Urinary bladder (tissue), 4 donors: ENCODE results near the gene ELSPBP1. TPM values are rescaled to one million over a fixed set of nuclear protein-coding genes. Genes with fewer than 3 reads are reported as not detected.

ENCODE experiments used
- DNase-seq: peaks from one replicate; pipeline ENCODE4 v3.0.0-alpha.2; 2015; ENCODE audit errors: extremely low spot score
- H3K27ac ChIP-seq: one replicate; pipeline ENCODE4 v1.5.1; 2013; ENCODE audit warnings: low read depth, mild to moderate bottlenecking, moderate library complexity
- H3K36me3 ChIP-seq: one replicate; pipeline ENCODE4 v1.6.1; 2013; ENCODE audit warnings: mild to moderate bottlenecking, moderate library complexity; ENCODE audit not compliant: insufficient read depth
- H3K4me1 ChIP-seq: one replicate; pipeline ENCODE4 v1.6.1; 2013; ENCODE audit warnings: mild to moderate bottlenecking, moderate library complexity; ENCODE audit not compliant: insufficient read depth
- H3K4me3 ChIP-seq: one replicate; pipeline ENCODE4 v1.5.1; 2013; ENCODE audit warnings: low read depth, low read length
- WGBS: extraction: QIAGEN DNeasy Blood & Tissue Kit; methylation state at CpG from one replicate; pipeline ENCODE4 v1.1.7; 2013; 5-methylcytosine and 5-hydroxymethylcytosine counted together
- polyA plus RNA-seq: library from polyadenylated mRNA; stranded (reverse); fragments of 200-250 nt; gene quantifications from one replicate; pipeline ENCODE4 v1.2.3, GENCODE V29; 2013
- total RNA-seq: library from RNA; depleted of rRNA; stranded (reverse); fragments of >200 nt; gene quantifications from one replicate; pipeline ENCODE4 v1.2.3, GENCODE V29; 2014
- donor health status: healthy with polysubstance abuse.
- donor health status: healthy.

The ELSPBP1 gene
- total and polyA plus RNA-seq, 2 donors = not detected

DNA sequence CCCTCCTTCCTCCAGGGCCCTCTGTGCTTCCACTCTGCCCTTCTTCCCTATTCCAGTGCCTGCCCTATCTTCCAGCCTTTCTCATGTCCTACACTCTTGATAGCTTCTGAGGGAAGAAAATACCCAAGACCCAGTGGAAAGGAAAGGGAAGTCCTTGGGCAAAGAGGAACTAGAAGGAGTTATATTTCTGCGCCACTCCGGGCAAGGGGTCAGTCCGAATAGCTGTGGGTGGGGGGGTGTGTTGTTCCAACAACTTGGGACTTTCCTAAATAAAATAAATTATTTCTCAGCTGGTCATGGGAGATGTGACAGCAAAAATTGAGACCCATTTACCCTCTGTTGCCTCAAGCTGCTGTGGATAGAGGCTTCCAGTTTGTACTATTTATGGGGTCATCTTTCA, 26.3 kb downstream of the ELSPBP1 start:
- H3K4me1 ChIP-seq = no peaks in the 10 kb centered on the region
- no peaks in the 10 kb centered on the region for H3K36me3 ChIP-seq
- no peak for DNase-seq
- no peak overlapping the region for H3K4me3 ChIP-seq
- 76% methylated on average over 3 of the region's 3 CpGs for WGBS
- H3K27ac ChIP-seq = no peak overlapping the region

DNA sequence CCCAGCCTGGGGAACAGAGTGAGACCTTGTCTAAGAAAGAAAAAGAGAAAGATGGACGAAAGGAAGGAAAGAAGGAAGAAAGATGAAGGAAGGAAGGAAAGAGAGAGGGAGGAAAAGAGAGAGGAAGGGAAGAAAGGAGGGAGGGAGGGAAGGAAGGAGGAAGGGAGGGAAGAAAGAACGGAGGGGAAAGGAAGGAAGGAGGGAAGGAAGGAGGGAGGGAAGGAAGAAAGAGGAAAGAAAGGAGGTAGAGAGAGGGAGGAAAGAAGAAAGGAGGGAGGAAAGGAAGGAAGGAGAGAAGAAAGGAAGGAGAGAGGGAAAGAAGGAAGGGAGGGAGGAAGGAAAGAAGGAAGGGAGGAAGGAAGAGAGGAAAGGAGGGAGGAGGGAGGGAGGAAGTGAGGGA, 28.6 kb downstream of the ELSPBP1 start:
- Histone ChIP-seq H3K27ac (no peak overlapping the region), H3K4me3 (no peak overlapping the region), H3K36me3 (no peaks in the 10 kb centered on the region), H3K4me1 (no peaks in the 10 kb centered on the region)
- DNase-seq = no peak
- 73% methylated on average over 2 of the region's 2 CpGs for WGBS

DNA sequence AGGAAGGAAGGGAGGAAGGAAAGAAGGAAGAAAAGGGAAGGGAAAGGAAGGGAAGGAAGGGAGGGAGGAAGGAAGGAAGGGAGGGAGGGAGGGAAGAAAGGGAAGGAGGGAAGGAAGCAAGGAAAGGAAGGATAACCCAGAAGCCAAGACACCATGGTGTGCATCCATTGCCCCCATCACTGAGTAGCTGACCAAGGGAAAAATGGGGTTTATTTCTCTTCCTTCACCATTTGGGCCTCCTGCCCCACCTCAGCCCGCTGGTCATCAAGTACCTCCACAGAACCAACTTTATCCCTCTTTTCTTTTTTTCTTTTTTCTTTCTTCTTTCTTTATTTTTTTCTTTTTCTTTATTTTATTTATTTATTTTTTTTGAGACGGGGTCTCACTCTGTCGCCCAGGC, 29.1 kb downstream of the ELSPBP1 start:
- 89% methylated on average over 3 of the region's 3 CpGs for WGBS
- no peak overlapping the region for H3K4me3 ChIP-seq
- H3K36me3 ChIP-seq = no peaks in the 10 kb centered on the region
- DNase-seq = no peak
- H3K4me1 ChIP-seq = no peaks in the 10 kb centered on the region
- H3K27ac ChIP-seq = no peak overlapping the region

DNA sequence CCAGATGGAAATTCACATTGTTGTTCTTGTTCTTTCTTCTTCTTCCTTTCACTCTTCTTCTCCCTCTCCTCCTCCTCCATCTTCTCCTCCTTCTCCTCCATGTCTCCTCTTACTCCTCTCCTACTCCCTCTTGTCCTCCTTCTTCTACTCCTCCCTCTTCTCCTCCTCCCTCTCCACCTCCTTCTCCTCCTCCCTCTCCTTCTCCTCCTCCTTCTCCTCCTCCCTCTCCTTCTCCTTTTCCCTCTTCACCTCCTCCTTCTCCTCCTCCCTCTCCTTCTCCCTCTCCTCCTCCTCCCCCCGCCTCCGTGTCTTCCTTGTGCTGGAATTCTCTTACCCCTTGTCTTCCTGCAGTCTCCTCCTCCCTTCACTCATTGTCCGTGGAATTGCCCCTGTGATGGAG, 31.0 kb downstream of the ELSPBP1 start:
- Histone ChIP-seq H3K4me3 (no peak overlapping the region), H3K4me1 (no peaks in the 10 kb centered on the region), H3K27ac (no peak overlapping the region), H3K36me3 (no peaks in the 10 kb centered on the region)
- no peak for DNase-seq
- WGBS = 69% methylated on average over 3 of the region's 3 CpGs

GRCh38 chr19:48029431-48029830, 35.0 kb downstream of the ELSPBP1 start:
- Histone ChIP-seq H3K4me3 (no peak overlapping the region), H3K27ac (no peak overlapping the region), H3K36me3 (no peaks in the 10 kb centered on the region), H3K4me1 (no peaks in the 10 kb centered on the region)
- DNase-seq = no peak
- WGBS = 75% methylated on average over 7 of the region's 7 CpGs

DNA sequence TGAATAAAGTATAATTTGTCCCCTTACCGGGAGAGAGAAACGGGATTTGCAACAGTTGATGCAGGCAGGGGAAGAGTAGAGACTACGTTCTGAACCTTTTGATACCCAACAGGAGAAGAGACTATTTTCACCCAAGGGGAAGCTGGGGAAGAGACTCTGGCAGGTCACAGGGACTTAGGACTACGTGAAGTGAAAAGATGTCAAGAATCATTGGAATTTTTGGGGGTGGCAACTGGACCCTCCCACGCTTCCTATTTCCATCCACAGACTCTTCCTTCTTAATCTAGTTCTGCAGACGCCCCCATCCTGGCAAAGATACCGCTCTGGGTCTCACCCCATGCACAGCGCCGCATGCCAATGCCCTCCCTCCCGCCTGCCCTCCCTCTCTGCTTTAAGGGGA, 35.6 kb downstream of the ELSPBP1 start:
- Histone ChIP-seq H3K4me3 (no peak overlapping the region), H3K36me3 (no peaks in the 10 kb centered on the region), H3K4me1 (no peaks in the 10 kb centered on the region), H3K27ac (no peak overlapping the region)
- no peak for DNase-seq
- 65% methylated on average over 10 of the region's 10 CpGs for WGBS

- Histone ChIP-seq H3K4me3 (no peak overlapping the region), H3K27ac (no peak overlapping the region), H3K4me1 (no peaks in the 10 kb centered on the region), H3K36me3 (no peaks in the 10 kb centered on the region)
- no peak for DNase-seq
- WGBS = 70% methylated on average over 5 of the region's 5 CpGs
Measured at GRCh38 chr19:48033604-48034003, 39.2 kb downstream of the ELSPBP1 start.

GRCh38 chr19:48036765-48037164, 42.3 kb downstream of the ELSPBP1 start:
- Histone ChIP-seq H3K27ac (no peak overlapping the region), H3K36me3 (no peaks in the 10 kb centered on the region), H3K4me3 (no peak overlapping the region), H3K4me1 (no peaks in the 10 kb centered on the region)
- no peak for DNase-seq
- WGBS = 90% methylated on average over 2 of the region's 2 CpGs

- Histone ChIP-seq H3K27ac (no peak overlapping the region), H3K36me3 (no peaks in the 10 kb centered on the region), H3K4me1 (no peaks in the 10 kb centered on the region), H3K4me3 (no peak overlapping the region)
- 54% methylated on average over 2 of the region's 2 CpGs for WGBS
- DNase-seq = no peak
Measured at GRCh38 chr19:48041877-48042580, 47.6 kb downstream of the ELSPBP1 start.

DNA sequence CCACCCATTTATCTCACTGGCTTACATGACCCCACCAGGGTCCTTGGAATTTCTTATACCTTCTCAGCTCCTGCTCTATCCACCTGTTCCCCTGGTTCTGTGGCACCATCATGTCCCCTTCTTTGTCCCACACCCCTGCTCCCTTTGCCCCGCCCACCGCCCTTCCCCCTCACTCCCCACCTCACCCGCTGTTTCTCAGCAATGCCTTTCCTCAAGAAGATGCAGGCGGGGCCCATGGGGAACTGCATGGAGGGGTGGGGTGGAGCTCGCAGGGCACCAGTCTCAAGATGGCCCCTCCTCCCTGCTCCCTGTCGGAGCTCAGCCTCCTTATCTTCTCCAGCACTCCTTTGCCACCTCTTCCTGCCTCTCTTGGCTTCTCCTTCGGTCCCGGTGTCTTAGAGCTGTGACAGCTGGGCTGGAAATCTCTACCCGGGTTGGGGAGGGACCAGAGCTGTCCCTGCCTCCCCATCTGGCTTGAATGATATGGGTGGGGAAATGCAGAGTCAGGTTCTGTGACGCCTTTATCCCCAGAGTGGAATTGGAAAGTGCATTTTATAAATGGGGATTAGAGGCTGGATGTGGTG, 49.3 kb downstream of the ELSPBP1 start, which contains the start of gene CABP5:
Gene CABP5, minus strand, starts transcription at position 405 of the 584 bp plus-strand sequence. Its CDS starts 157 bp downstream, at position 248.
- no peaks in the 10 kb centered on the region for H3K4me1 ChIP-seq
- WGBS = 81% methylated on average over 10 of the region's 10 CpGs
- no peaks in the 10 kb centered on the region for H3K36me3 ChIP-seq
- no peak within 1 kb of the TSS for H3K27ac ChIP-seq
- no peak for DNase-seq
- H3K4me3 ChIP-seq = no peak within 1 kb of the TSS

GRCh38 chr19:48044561-48044960, 50.1 kb downstream of the ELSPBP1 start:
- no peak overlapping the region for H3K27ac ChIP-seq
- H3K4me1 ChIP-seq = no peaks in the 10 kb centered on the region
- H3K36me3 ChIP-seq = no peaks in the 10 kb centered on the region
- H3K4me3 ChIP-seq = no peak overlapping the region
- 86% methylated on average over 5 of the region's 5 CpGs for WGBS
- DNase-seq = no peak

DNA sequence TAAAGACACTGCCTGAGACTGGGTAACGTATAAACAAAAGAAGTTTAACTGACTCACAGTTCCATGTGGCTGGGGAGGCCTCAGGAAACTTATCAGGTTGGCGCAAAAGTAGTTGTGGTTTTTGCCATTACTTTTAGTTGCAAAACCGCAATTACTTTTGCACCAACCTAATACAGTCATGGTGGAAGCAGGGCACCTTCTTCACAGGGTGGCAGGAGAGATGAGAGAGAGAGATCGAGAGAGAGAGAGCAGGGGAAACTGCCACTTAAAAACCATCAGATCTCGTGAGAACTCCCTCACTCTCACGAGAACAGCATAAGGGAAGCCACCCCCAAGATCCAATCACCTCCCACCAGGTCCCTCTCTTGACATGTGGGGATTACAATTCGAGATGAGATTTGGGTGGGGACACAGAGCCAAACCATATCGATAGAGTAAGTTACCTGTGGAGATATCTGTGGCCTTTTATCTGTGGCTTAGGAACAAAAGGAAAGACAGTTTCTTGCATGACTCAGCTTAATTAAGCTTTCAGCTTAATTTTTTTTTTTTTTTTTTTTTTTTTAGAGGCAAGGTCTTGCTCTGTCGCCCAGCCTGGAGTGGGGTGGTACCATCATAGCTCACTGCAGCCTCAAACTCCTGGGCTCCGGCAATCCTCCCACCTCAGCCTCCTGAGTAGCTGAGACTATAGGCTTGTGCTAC, 57.1 kb downstream of the ELSPBP1 start:
- Histone ChIP-seq H3K27ac (no peak overlapping the region), H3K36me3 (no peaks in the 10 kb centered on the region), H3K4me3 (no peak overlapping the region), H3K4me1 (no peaks in the 10 kb centered on the region)
- no peak for DNase-seq
- 83% methylated on average over 10 of the region's 10 CpGs for WGBS

DNA sequence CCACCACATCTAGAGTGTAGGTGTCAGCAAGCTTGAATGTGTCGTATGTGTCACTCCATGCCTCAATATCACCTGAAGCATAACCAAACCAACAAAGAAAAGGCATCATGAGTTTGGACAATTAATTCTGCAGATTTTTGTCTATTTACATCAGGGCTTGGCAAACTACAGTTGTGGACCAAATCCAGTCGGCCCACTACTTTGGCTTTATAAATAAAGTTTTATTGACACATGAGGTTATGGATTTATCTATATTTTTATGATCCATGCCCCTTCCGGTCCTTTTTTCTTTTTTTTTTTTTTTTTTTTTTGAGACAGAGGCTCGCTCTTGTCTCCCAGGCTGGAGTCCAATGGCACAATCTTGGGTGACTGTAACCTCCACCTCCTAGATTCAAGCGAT, 58.6 kb downstream of the ELSPBP1 start:
- no peak for DNase-seq
- H3K27ac ChIP-seq = no peak overlapping the region
- no peak overlapping the region for H3K4me3 ChIP-seq
- WGBS = 83% methylated on average over 5 of the region's 5 CpGs
- no peaks in the 10 kb centered on the region for H3K4me1 ChIP-seq
- no peaks in the 10 kb centered on the region for H3K36me3 ChIP-seq

- Histone ChIP-seq H3K4me1 (no peaks in the 10 kb centered on the region), H3K36me3 (no peaks in the 10 kb centered on the region), H3K27ac (no peak overlapping the region), H3K4me3 (no peak overlapping the region)
- no peak for DNase-seq
- 81% methylated on average over 5 of the region's 5 CpGs for WGBS
Measured at GRCh38 chr19:48053856-48054255, 59.4 kb downstream of the ELSPBP1 start.
